SU-DHL-6 (cell line): ENCODE results near the gene MGME1.

ENCODE experiments used
- EZH2phosphoT487 ChIP-seq: fragments of 200-600 bp; sonication (generic), shearing (Covaris generic); conservative IDR thresholded peaks from 2 replicates; pipeline ENCODE4 v1.6.1; 2018; ENCODE audit warnings: mild to moderate bottlenecking, antibody characterized with exemption, low read length, moderate library complexity, mixed read lengths
- TF ChIP-seq, protein P1 (sequence below): fragments of 200-600 bp; sonication (generic); IDR thresholded peaks from one replicate; pipeline ENCODE4 v1.5.1; 2017; ENCODE audit warnings: antibody characterized with exemption, mild to moderate bottlenecking, low read length, moderate library complexity; ENCODE audit not compliant: insufficient read depth, poor library complexity, severe bottlenecking

DNA sequence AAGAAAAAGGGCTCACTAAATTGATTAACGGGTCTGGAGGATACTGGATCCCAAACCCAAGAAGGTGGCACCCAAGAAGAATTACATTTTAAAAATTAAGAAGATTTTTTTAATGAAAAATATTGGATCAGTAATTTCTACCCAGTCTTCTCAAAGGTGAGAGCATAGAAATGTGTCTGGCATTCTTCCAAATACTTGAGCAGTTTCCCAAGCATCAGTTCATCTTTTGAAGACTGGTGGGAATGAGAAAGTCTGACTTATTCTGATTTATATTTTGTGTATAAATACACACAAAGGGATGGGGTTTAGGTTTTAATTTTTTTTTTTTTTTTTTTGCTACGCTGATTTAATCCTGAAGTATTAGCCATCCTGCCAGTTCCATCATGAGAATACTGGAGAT, 3.3 kb downstream of the MGME1 start:
- TF ChIP-seq, protein P1, sequence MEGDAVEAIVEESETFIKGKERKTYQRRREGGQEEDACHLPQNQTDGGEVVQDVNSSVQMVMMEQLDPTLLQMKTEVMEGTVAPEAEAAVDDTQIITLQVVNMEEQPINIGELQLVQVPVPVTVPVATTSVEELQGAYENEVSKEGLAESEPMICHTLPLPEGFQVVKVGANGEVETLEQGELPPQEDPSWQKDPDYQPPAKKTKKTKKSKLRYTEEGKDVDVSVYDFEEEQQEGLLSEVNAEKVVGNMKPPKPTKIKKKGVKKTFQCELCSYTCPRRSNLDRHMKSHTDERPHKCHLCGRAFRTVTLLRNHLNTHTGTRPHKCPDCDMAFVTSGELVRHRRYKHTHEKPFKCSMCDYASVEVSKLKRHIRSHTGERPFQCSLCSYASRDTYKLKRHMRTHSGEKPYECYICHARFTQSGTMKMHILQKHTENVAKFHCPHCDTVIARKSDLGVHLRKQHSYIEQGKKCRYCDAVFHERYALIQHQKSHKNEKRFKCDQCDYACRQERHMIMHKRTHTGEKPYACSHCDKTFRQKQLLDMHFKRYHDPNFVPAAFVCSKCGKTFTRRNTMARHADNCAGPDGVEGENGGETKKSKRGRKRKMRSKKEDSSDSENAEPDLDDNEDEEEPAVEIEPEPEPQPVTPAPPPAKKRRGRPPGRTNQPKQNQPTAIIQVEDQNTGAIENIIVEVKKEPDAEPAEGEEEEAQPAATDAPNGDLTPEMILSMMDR, result no peak
- TF ChIP-seq EZH2phosphoT487, result no peak
